OCI-LY3 (cell line): ENCODE results near the gene ZNF766.

Experiments
- CTCF ChIP-seq: fragments of 200-600, 300-600 bp; sonication (generic); IDR thresholded peaks from 2 replicates; pipeline ENCODE4 v1.5.1; 2014; ENCODE audit warnings: antibody characterized with exemption, low read length, low read depth
- EZH2phosphoT487 ChIP-seq: fragments of 200-600 bp; shearing (Covaris generic); IDR thresholded peaks from 2 replicates; pipeline ENCODE4 v1.6.1; 2018; ENCODE audit warnings: antibody characterized with exemption, mixed run types, low read depth

- no peak for TF ChIP-seq CTCF
- TF ChIP-seq EZH2phosphoT487, result no peak
Observed at GRCh38 chr19:52336791-52337381, 67.5 kb downstream of the ZNF766 start.
